Keratinocyte (primary cell): ENCODE results near the gene USP20.

Source experiments
- EZH2 ChIP-seq: IDR thresholded peaks from one replicate; pipeline ENCODE4 v1.6.1; 2012; ENCODE audit warnings: inconsistent platforms, mild to moderate bottlenecking, low read length, moderate library complexity
- TF ChIP-seq, protein P1 (sequence below), 3 experiments: IDR thresholded peaks in 1 of 3; conservative IDR thresholded peaks in 1 of 3; optimal IDR thresholded peaks in 1 of 3; 2 replicates in 2 of 3; 3 replicates in 1 of 3; pipeline versions ENCODE3 to v1.5.1; 2011; ENCODE audit warnings: low read length in 3 of 3, mild to moderate bottlenecking in 3 of 3, moderate library complexity in 2 of 3, control low read depth in 1 of 3, inconsistent platforms in 1 of 3; ENCODE audit not compliant: insufficient read depth in 2 of 3; ENCODE audit errors: extremely low read depth in 1 of 3

DNA sequence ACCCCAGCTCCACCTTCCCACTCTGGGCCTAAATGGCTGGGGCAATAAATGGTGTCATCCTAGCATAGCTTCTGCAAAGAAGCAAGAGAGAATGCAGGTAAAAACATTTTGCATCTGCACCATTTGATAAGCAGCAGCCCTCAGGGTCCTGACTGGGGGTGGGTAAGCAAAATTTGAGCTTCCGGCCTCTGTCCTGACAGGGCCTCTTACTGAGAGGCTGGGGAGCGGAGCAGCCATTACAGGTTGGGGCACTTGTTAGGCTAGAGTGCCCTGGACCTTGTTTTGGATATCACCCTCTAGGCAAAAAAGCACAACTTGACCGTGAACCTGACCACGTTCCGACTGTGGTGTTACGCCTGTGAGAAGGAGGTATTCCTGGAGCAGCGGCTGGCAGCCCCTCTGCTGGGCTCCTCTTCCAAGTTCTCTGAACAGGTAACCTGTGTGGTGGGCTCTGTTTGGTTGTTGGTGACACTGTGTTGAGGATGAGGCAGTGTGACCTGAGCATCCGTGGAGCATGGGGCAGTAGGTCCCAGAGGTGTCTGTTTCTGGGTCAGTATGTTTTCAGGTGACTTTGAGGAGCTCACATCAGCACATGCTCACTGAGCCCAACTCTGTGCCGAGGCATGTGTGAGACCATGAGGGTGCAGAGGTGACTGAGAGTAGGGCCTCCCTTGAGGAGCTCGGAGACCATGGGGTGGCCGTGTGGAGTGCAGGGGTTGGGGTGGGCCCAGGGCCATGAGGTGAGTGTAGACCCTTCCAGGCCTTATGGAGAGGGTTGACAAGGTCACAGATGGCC is 23.1 kb downstream of the USP20 start:
- TF ChIP-seq EZH2: no peak
- TF ChIP-seq, protein P1, sequence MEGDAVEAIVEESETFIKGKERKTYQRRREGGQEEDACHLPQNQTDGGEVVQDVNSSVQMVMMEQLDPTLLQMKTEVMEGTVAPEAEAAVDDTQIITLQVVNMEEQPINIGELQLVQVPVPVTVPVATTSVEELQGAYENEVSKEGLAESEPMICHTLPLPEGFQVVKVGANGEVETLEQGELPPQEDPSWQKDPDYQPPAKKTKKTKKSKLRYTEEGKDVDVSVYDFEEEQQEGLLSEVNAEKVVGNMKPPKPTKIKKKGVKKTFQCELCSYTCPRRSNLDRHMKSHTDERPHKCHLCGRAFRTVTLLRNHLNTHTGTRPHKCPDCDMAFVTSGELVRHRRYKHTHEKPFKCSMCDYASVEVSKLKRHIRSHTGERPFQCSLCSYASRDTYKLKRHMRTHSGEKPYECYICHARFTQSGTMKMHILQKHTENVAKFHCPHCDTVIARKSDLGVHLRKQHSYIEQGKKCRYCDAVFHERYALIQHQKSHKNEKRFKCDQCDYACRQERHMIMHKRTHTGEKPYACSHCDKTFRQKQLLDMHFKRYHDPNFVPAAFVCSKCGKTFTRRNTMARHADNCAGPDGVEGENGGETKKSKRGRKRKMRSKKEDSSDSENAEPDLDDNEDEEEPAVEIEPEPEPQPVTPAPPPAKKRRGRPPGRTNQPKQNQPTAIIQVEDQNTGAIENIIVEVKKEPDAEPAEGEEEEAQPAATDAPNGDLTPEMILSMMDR (optimal IDR thresholded peaks at IDR 0.05 in 1 of 3, IDR thresholded peaks at IDR 0.05 in 1 of 3, conservative IDR thresholded peaks at IDR 0.05 in 1 of 3; ENCODE audit: extremely low read depth in 1 of 3, insufficient read depth in 2 of 3, low read length in 3 of 3): no peak
